GM12878 (cell line): ENCODE results near the gene GNAQ. TPM values are rescaled to one million over a fixed set of nuclear protein-coding genes. Genes with fewer than 3 reads are reported as not detected.

Experiments used
- ATAC-seq: fragments of 200-7000 bp; cut with Tn5 transposase; 3 replicates; pipeline ENCODE4 v1.9.1; 2020; ENCODE audit warnings: mild to moderate bottlenecking, moderate library complexity
- BruUV-seq: library from RNA; stranded (reverse); fragments of 400-500 nt; replicated peaks from 2 replicates; lab custom pipeline; 2021; lab: Mats Ljungman, UMichigan
- CTCF ChIA-PET: fragments of 300-600 bp; sonication (Branson Sonifier 250); formaldehyde crosslinking; extraction: SDS; loops from one replicate; lab custom pipeline; 2021; ENCODE audit warnings: inconsistent platforms; lab: Yijun Ruan, JAX
- POLR2A ChIA-PET: fragments of 350-600 bp; formaldehyde crosslinking; extraction: SDS; loops from one replicate; lab custom pipeline; 2021; ENCODE audit warnings: inconsistent platforms; lab: Charles Lee
- RAD21 ChIA-PET: fragments of 300-600 bp; sonication (Branson Sonifier 250); formaldehyde crosslinking; loops from one replicate; lab custom pipeline; 2023; ENCODE audit warnings: antibody characterized with exemption; ENCODE audit not compliant: unreplicated experiment; lab: Charles Lee
- SMC1A ChIA-PET: fragments of 300-600 bp; sonication (Branson Sonifier 250); formaldehyde crosslinking; loops from one replicate; lab custom pipeline; 2023; ENCODE audit not compliant: unreplicated experiment, uncharacterized antibody; lab: Charles Lee
- DNase-seq: peaks from one replicate; pipeline ENCODE4 v3.0.0-alpha.2; 2011; ENCODE audit warnings: low read depth, low spot score
- FAIRE-seq: peaks from 3 replicates; lab custom pipeline; 2011; peaks lifted over from hg19 to GRCh38; lab: Jason Lieb, UNC
- H2AFZ ChIP-seq: 2 replicates; pipeline ENCODE4 v1.6.0; 2011; ENCODE audit warnings: low read depth, low read length, control low read depth; ENCODE audit not compliant: control insufficient read depth
- H3K27ac ChIP-seq: 2 replicates; pipeline ENCODE4 v1.5.1; 2011; ENCODE audit warnings: control low read depth; ENCODE audit not compliant: control insufficient read depth, insufficient read depth
- H3K27me3 ChIP-seq, 2 experiments: replicated peaks in 1 of 2; 2 replicates each; pipeline versions ENCODE4 v1.6.0 to v1.6.1; 2011; ENCODE audit warnings: low read length in 1 of 2; ENCODE audit not compliant: control insufficient read depth in 2 of 2, insufficient read depth in 2 of 2
- H3K36me3 ChIP-seq, 2 experiments: 2 replicates each; pipeline ENCODE4 v1.5.1; 2011; ENCODE audit warnings: low read length in 1 of 2; ENCODE audit not compliant: control insufficient read depth in 2 of 2, insufficient read depth in 2 of 2
- H3K4me1 ChIP-seq: 2 replicates; pipeline ENCODE4 v1.6.1; 2011; ENCODE audit warnings: mild to moderate bottlenecking, low read length, moderate library complexity, mixed read lengths; ENCODE audit not compliant: control insufficient read depth, insufficient read depth
- H3K4me2 ChIP-seq: 2 replicates; pipeline ENCODE4 v1.6.0; 2011; ENCODE audit warnings: control low read depth; ENCODE audit not compliant: control insufficient read depth, insufficient read depth
- H3K4me3 ChIP-seq: fragments of 200-600 bp; sonication (generic); 2 replicates; pipeline ENCODE4 v1.5.1; 2016
- H3K79me2 ChIP-seq: 2 replicates; pipeline ENCODE4 v1.6.0; 2011; ENCODE audit warnings: low read length; ENCODE audit not compliant: control insufficient read depth, insufficient read depth
- H3K9ac ChIP-seq: 2 replicates; pipeline ENCODE4 v1.8.0; 2011; ENCODE audit warnings: low read length, control low read depth, mixed read lengths; ENCODE audit not compliant: control insufficient read depth, insufficient read depth
- H3K9me3 ChIP-seq: replicated peaks from 3 replicates; pipeline ENCODE4 v1.5.1; 2011; ENCODE audit warnings: mild to moderate bottlenecking, low read length; ENCODE audit not compliant: control insufficient read depth, insufficient read depth
- H4K20me1 ChIP-seq: 2 replicates; pipeline ENCODE4 v1.6.0; 2011; ENCODE audit not compliant: control insufficient read depth, insufficient read depth
- FOS ChIP-seq: IDR thresholded peaks from 3 replicates; pipeline ENCODE4 v1.6.1; 2011; ENCODE audit warnings: borderline replicate concordance; ENCODE audit not compliant: insufficient read length; ENCODE audit errors: extremely low read depth
- NR2C2 ChIP-seq: IDR thresholded peaks from 2 replicates; pipeline ENCODE4 v1.6.1; 2011; ENCODE audit warnings: borderline replicate concordance, low read depth; ENCODE audit not compliant: control insufficient read depth, insufficient read length
- POLR2AphosphoS5 ChIP-seq: IDR thresholded peaks from 2 replicates; pipeline ENCODE4 v1.6.1; 2011; ENCODE audit warnings: mild to moderate bottlenecking, low read length, inconsistent platforms
- SIN3A ChIP-seq: IDR thresholded peaks from 2 replicates; pipeline ENCODE4 v1.6.1; 2012; ENCODE audit warnings: low read depth, low read length, improper control_type of control experiment
- SREBF1 ChIP-seq: IDR thresholded peaks from 2 replicates; pipeline ENCODE4 v1.6.1; 2012; ENCODE audit warnings: mild to moderate bottlenecking, low read length
- SREBF2 ChIP-seq: IDR thresholded peaks from 2 replicates; pipeline ENCODE4 v1.6.1; 2012; ENCODE audit warnings: mild to moderate bottlenecking, low read length
- WGBS: methylation state at CpG from one replicate; pipeline ENCODE4 v1.1.6; 2016; ENCODE audit warnings: low lambda C conversion rate; ENCODE audit not compliant: insufficient replicate concordance, insufficient coverage; ENCODE audit errors: missing lambda C conversion rate; 5-methylcytosine and 5-hydroxymethylcytosine counted together
- in situ Hi-C: fragments of 300-500 bp; cut with MboI; formaldehyde crosslinking; loops from 9 replicates; pipeline ENCODE4 v1.14.3; 2018; ENCODE audit warnings: mixed read lengths
- intact Hi-C: fragments of 100-400 bp; cut with micrococcal nuclease; formaldehyde crosslinking; loops from one replicate; pipeline ENCODE4 v1.14.2; 2022; ENCODE audit not compliant: unreplicated experiment
- polyA plus RNA-seq, 11 experiments: library from polyadenylated mRNA; depleted of rRNA in 4 of 11; unstranded in 6 of 11; stranded (reverse) in 5 of 11; fragments of >200 nt; fragmentation: Nextera tagmentation in 4 of 11; fragmentation: Illumina TruSeq in 1 of 11; extraction: Ambion mirVana in 4 of 11; extraction: Trizol in 1 of 11; gene quantifications; 1 replicate in 1 of 11; 2 replicates in 10 of 11; pipeline versions ENCODE4 v1.2.1 to v1.2.3, GENCODE V29; 2011 to 2016; ENCODE audit warnings: inconsistent platforms in 2 of 11, missing spikeins in 2 of 11, low read depth in 1 of 11
- total RNA-seq, 4 experiments: library from RNA; depleted of rRNA in 3 of 4; stranded (reverse); fragments of >200 nt in 3 of 4; fragmentation: Illumina TruSeq in 1 of 4; extraction: Trizol in 1 of 4; gene quantifications; 2 replicates each; pipeline versions ENCODE4 v1.2.1 to v1.2.3, GENCODE V29; 2013 to 2021
- TF ChIP-seq, protein P1 (sequence below): fragments of 450-650 bp; IDR thresholded peaks from 2 replicates; pipeline ENCODE4 v1.6.1; 2016; ENCODE audit warnings: mild to moderate bottlenecking
- TF ChIP-seq, protein P2 (sequence below): fragments of 450-650 bp; conservative IDR thresholded peaks from 2 replicates; pipeline ENCODE4 v1.6.1; 2017; ENCODE audit warnings: mild to moderate bottlenecking, moderate library complexity

Gene GNAQ
- total and polyA plus RNA-seq, 10 of the 15 experiments (the other 5 are each of a cell fraction or from before 2014, with no cell fraction given), result 0.15 to 47.2 (median 0.49) TPM

DNA sequence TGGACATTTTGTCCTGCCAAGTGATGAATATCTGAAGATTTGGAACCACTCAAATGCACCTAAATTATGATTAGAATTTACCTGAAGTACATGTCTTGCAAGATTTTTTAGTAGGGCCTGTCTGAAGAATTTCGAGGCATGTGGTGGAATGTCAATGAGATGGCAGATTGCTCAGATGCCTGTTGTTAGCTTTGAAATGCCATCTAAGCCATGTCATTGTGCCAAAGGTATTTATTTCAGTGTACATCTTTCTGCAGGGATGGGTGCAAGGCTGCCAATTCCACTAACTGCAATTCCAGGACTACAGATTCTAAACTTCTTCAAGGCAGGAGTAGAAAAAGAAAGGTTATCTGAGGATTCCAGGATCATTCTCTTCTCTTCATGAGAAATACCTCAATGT, 9.1 kb upstream of the GNAQ start:
- H3K4me2 ChIP-seq, result no peak overlapping the region

More for the DNA sequence above, 9.1 kb upstream of the GNAQ start:
- Histone ChIP-seq H3K9me3 (no peaks in the 10 kb centered on the region), H3K27me3 (no peaks in the 10 kb centered on the region; a peak in 2 of 4 replicates), H3K27ac (no peak overlapping the region)
- DNase-seq, result no peak
- no peak for TF ChIP-seq SREBF1
- no peak for TF ChIP-seq POLR2AphosphoS5
- no peak for TF ChIP-seq NR2C2
- TF ChIP-seq, protein P1, sequence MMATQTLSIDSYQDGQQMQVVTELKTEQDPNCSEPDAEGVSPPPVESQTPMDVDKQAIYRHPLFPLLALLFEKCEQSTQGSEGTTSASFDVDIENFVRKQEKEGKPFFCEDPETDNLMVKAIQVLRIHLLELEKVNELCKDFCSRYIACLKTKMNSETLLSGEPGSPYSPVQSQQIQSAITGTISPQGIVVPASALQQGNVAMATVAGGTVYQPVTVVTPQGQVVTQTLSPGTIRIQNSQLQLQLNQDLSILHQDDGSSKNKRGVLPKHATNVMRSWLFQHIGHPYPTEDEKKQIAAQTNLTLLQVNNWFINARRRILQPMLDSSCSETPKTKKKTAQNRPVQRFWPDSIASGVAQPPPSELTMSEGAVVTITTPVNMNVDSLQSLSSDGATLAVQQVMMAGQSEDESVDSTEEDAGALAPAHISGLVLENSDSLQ, result no peak
- no peak for TF ChIP-seq SIN3A
- TF ChIP-seq FOS, result no peak
- TF ChIP-seq, protein P2, sequence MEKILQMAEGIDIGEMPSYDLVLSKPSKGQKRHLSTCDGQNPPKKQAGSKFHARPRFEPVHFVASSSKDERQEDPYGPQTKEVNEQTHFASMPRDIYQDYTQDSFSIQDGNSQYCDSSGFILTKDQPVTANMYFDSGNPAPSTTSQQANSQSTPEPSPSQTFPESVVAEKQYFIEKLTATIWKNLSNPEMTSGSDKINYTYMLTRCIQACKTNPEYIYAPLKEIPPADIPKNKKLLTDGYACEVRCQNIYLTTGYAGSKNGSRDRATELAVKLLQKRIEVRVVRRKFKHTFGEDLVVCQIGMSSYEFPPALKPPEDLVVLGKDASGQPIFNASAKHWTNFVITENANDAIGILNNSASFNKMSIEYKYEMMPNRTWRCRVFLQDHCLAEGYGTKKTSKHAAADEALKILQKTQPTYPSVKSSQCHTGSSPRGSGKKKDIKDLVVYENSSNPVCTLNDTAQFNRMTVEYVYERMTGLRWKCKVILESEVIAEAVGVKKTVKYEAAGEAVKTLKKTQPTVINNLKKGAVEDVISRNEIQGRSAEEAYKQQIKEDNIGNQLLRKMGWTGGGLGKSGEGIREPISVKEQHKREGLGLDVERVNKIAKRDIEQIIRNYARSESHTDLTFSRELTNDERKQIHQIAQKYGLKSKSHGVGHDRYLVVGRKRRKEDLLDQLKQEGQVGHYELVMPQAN, result no peak
- TF ChIP-seq SREBF2, result no peak
- TF ChIP-seq, all 136 proteins: peak for 0
- CTCF ChIA-PET, result interaction anchor here (0.6 to 1.8 kb wide), 9 partner anchors 63 to 608 kb away, joined by 3 to 7 read pairs (median 3); no protein-coding TSS in a partner anchor
- Histone ChIP-seq H3K4me3 (no peak overlapping the region), H3K4me1 (no peaks in the 10 kb centered on the region), H3K9ac (no peak overlapping the region), H4K20me1 (no peaks in the 10 kb centered on the region), H2AFZ (no peak overlapping the region), H3K79me2 (no peaks in the 10 kb centered on the region), H3K36me3 (no peaks in the 10 kb centered on the region)
- BruUV-seq, result no TSS peak
- in situ Hi-C loops, result no loop called here
- SMC1A ChIA-PET, result interaction anchor here (0.6 to 1.5 kb wide), 5 partner anchors 25 to 199 kb away, joined by 3 read pairs; no protein-coding TSS in a partner anchor
- ATAC-seq (no peak), FAIRE-seq (no peak)
- RAD21 ChIA-PET, result no interaction called here
- intact Hi-C loops, result no loop called here
- 8% methylated on average over 1 of the region's 1 CpG for WGBS
- POLR2A ChIA-PET, result no interaction called here
